ENCODE data around the gene RSL1D1.

RSL1D1 gene

DNA sequence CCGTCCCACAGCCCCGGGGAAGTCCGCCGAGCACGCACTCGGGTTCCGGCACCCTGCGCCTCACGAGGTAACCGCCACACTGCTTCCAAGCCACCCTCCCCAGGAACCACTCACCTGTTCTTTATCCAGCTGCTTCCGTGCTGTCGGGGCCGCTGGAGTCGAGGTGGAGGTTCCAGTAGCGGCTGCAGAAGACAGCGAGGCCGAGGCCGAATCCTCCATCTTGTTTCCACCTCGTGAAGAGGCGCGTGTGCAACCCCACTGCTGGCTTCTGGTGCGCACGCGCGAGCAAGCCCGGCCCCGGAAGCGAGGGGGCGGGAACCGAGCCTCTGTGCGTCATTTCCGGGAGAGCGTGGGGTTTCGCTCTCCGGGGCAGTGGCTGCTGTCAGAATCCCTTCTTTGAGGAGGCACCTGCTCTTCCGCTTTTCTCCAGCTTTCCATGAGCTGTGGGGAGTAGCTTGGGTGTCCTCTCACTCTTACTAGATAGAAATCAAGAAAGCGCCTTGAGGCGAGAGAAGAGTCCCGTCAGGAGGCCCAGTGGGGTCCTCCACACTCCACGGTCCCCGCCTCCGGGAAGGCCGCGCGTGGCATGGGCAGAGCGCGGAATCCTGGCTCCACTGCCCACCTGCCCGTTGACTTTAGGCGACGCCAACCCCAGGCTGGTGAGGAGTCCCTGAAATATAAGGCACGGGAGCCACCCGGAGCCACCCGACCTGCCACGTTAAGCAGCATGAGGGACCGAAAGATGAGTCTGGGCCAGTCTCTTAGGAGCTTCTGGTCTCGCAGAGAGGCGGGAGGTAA lies at the start of gene RSL1D1:
TSS of gene RSL1D1 (minus strand) at position 249 of the 798 bp plus-strand sequence. CDS start at position 219, 30 bp downstream.
- DNase-seq (ENCODE audit: low spot score): peak; percentile 100

DNA sequence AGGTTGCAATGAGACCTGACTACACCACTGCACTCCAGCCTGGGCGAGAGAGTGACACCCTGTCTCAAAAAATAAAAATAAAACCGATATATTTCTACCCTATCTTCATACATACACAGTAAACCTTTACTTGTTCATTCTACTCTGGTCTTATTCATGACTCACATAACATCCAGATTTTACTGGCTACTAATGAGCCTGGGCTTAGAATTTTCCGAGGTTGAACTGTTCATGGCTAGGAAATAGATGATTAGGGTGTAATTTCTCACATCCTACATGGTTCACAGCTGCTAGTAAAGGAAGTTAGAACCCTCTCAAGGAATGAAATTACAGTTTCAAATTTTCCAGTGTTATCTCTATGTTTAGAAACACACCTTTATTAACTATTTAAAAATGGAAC lies 49.7 kb upstream of the RSL1D1 start:
- no peak for DNase-seq (ENCODE audit: low spot score)

DNA sequence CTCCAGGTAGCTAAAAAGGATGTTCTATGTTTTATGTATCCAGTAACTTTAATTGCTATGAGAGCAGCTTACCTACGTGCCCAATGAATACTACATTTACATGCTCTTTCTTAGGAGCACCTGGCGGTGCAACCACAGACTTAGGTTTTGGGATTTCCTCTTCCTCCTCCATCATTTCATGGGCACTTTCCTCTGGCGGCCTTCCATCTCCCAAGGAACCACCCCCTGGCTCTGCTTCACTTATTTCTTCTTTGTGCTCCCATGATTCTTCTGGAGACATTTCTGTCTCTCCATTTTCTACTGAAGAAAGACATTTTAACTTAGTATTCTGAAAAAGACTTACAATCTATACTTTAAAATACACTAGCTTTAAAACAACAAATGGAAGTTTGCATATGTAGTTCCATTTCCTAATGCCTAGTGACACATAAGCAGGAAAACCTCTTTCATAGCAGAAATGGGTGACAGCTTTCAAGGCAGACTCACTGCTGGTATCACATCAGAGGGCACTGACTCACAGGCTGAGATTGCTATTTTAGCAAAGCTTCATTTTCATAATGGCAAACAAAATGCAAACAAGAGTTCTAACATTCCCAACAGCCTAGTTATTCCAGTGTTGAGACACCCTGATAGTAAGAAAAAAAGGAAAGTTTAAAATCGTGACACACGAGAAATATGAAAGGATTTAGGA lies 45.3 kb upstream of the RSL1D1 start:
- DNase-seq (ENCODE audit: low spot score): no peak

DNA sequence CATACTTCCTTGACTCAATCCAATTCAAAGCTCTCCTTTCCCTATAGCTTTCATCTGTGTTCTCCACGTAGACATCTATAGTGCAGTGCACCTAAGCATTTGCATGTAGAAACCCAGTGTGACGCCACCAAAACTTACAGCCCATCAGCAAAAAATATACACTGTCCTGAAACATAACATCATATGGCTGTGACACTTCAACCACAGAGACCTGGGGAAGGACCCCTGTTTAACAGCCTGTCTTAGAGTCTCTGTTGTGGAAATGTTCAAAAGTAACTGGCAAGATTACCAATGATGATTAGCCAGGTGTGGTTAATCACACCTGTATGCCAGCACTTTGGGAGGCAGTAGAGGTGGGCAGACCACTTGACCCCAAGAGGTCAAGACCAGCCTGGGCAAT lies 42.2 kb upstream of the RSL1D1 start:
- no peak for DNase-seq (ENCODE audit: low spot score)

DNA sequence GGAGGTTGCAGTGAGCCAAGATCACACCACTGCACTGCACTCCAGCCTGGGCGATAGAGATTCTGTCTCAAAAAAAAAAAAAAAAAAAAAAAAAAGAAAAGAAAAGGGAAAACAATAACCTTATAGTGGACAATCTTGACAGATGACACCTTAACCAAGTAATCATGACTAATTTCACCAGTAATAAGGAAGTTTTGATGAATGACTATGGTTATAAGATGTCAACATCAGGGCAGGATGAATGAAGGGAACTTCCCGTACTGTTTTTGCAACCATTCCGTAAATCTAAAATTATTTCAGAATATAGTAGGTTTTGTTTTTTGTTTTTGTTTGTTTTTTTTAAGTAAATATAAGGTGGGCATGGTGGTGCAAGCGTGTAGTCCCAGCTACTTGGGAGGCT lies 41.4 kb upstream of the RSL1D1 start:
- DNase-seq (ENCODE audit: low spot score): no peak

DNA sequence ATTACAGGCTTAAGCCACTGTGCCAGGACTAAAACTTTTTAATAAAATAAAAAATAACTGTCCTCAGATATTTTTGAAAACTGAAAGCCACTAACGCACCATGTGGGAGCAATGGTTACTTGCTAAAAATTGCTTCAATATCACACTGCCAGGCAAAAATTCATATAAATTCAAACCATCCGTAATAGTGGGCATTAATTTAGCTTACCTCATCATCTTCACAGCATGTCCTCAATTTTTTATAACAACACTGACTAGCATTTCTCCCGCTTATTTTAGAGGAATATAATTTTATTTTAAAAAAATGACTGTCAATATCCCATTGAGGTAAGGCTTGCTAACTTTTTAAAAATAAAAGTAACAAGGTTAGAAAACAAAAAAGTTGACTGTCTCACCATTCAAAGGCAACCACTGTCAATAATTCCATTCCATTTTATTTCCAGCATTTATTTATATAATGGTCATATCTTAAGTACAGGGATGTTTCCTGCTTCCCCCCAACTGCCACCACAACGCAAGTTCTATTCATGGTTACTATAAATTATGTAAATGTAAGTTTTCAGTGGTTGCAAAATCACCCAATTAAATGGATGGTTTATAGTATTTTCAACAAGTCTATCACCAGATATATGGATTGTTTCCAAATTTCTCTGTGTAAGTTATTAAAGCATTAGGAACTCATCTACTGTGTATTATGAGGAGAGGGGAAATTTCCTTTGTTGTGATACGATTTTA lies 39.1 kb upstream of the RSL1D1 start:
- DNase-seq (ENCODE audit: low spot score): no peak

DNA sequence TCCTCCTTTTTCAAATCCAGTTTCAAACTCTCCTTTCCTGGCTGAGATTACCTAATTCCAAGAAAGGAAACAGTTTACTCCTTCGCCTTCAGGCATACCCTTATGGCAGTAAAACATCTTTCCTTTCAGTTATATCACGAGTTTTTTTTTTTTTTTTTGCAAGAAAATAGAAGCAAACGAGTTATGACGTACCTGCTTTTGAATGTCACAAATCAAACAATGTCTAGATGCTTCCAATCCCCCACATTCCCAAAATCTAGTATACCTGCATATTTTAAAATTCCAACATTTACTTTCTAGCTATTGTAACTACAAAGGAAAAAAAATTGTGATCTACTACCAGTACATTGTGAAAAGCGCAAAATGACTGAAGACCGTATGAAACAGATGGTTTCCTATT lies 35.5 kb upstream of the RSL1D1 start:
- no peak for DNase-seq (ENCODE audit: low spot score)

DNA sequence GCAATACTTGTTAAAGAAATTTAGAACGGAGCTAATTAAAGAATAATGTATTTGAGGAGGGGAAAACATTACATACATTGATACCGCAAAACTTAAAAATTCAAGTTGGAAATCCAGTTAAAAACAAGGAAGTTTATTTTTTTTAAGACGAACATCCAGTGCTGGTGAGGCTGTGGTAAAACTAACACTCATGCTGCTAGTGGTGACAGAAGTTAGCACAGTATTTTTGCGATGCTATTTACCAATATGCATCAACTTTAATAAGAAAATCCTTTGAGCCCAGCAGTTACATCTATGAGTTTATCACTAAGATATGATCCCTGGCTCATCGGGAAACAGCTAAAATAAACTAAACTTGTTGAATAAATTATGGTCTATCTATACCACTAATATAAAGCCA lies 32.7 kb upstream of the RSL1D1 start:
- no peak for DNase-seq (ENCODE audit: low spot score)

DNA sequence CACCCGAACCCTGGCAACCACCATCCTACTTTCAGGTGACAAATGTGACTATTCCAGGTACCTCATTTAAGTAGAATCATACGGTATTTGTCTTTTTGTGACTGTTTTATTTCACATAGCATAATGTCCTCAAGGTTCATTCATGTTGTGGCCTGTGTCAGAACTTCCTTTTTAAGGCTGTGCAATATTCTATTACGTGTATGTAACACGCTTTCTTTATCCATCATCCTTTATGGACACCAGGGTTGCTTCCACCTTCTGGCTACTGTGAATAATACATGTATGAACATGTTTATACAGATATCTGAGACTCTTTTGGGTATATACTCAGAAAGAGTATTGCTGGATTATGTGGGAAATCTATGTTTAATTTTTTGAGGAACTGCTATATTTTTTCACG lies 28.7 kb upstream of the RSL1D1 start:
- no peak for DNase-seq (ENCODE audit: low spot score)

DNA sequence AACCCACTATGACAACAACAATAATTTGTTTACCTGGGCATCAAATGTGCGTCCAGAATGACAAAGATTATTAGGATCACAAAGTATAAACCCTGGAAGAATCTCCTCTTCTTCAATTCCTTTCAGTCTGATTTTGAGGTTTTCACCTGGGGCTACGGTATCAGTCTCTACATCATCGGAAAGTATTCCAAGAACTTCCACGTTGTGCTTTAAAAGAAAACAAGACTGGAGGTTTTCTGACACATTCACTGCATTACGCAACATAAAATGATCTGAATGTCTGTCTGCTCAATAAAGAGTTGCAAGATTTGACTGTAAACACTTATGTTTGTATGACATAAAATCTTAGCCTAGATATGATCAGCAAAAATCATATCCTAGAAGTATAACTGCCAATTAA lies 26.0 kb upstream of the RSL1D1 start:
- no peak for DNase-seq (ENCODE audit: low spot score)

DNA sequence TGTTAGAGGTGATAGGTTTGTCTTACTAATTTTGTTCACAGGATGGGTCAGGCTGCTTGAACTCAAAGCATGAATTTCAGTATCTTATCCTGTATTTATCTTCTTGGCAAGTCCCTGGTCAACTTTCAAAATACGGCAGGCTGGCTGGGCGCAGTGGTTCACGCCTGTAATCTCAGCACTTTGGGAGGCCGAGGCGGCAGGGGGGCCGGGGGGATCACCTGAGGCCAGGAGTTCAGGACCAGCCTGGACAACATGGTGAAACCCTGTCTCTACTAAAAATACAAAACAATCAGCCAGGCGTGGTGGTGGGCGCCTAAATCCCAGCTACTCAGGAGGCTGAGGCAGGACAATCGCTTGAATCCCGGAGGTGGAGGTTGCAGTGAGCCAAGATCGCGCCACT lies 25.0 kb upstream of the RSL1D1 start:
- DNase-seq (ENCODE audit: low spot score): no peak

DNA sequence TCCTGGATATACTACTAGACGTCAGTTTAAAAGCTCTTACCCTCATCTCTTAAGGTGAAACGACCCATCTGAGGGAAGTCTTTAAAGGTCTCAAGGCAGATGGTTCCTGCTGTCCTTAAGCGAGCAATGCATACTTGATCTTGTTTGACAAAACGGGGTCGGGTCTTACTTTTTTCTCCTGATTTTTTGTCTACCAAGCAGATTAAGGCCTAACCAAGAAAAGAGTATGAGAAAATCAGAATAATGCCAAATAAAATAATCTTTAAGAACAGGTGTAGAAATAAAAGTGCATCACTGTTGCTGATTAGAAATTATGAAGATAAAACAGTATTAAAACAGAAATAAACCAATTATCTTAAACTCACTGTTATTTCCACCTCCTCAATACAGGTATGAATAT lies 24.4 kb upstream of the RSL1D1 start:
- DNase-seq (ENCODE audit: low spot score): no peak

DNA sequence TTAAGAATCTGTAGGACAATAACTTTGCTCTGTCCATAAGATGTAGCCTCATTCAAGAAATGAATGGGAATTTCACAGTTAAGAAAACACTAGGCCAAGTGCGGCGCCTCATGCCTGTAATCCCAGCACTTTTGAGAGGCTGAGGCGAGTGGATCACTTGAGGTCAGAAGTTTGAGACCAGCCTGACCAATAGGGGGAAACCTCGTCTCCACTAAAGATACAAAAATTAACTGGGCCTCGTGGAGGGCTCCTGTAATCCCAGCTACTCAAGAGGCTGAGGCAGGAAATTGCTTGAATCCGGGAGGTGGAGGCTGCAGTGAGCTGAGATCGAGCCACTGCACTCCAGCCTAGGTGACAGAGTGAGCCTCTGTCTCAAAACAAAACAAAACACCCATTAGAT lies 19.9 kb upstream of the RSL1D1 start:
- no peak for DNase-seq (ENCODE audit: low spot score)

DNA sequence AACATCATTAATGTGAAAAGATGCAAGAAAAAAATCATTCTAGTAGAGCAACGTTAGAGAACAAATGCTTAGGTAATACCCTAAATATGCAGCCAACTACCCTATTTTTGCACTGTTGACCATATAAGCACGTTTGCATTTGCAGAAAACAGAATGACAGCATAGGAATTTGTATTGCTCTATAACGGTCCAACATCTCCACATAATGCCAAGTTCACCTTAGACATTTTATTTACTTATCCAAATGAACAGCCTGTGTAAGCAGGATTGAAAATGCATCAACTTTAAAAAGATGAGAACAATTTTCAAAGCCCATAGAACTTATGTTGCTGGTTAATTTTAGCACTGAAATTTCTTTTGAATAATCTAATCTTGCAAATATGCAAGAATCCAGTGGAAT lies 19.1 kb upstream of the RSL1D1 start:
- DNase-seq (ENCODE audit: low spot score): no peak

DNA sequence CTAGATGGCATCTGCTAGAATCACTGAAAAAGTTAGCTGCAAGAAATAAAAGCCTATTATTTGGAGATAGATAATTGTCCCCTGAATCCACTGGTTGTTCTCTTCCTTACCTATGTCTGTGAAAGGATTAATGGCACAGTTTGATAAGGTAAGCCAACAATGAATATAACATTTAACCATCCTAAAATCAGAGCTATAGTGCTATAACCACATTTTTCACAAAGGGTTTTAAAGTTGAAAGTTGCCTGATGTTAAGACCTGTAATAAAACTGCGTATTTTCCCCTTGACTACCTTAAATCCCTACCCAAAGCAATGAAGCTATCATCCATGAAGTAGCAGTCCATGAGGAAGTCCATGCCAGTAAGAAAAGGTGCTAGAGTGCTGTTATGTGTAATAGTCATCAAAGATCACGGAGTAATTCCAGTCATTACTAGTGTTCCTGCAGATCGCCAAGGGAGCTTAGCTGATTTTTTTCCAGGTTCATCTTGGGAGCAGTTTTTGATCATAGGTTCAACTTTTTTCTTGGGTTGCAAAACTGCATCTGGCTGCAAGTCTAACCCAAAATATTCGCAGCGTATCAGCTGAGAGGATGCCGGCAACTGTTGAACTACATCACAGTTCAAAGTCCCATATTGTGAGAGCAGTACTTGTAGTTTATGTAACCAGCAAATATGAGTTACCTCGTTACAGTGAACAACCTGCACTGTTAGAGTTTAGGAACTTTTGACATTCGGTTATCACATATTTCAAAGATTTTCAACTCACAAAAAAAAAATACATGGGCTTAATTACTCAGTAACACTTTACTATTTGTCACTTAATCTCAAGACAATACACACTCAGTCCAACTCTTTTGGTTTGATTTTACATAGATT lies 18.2 kb upstream of the RSL1D1 start:
- no peak for DNase-seq (ENCODE audit: low spot score)

DNA sequence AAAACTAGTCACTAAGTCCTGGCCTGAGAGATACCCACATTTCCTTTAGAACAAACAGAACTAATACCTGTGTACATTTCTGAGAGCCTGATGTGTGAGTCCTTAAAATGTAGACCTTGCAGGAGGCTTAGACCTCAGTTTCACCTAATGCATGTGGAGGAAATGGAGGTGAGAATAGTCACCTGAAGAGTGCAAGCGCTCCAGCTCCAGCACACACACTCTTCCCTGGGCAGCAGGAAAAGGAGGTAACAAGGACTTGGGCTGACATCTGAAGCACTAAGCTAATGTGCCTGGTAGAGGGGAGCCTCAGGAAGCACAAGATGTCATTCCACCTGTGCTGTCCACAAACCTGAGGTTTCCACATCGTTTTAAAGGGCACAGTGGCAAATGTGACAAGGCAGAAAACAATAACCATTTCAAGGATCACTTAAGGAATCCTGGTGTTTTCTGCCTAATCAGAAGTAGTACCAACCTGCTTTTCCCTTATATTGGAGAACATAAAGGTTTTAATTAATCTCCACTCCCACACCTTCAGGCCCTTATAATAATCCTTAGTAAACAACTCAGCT lies 17.2 kb upstream of the RSL1D1 start:
- no peak for DNase-seq (ENCODE audit: low spot score)

DNA sequence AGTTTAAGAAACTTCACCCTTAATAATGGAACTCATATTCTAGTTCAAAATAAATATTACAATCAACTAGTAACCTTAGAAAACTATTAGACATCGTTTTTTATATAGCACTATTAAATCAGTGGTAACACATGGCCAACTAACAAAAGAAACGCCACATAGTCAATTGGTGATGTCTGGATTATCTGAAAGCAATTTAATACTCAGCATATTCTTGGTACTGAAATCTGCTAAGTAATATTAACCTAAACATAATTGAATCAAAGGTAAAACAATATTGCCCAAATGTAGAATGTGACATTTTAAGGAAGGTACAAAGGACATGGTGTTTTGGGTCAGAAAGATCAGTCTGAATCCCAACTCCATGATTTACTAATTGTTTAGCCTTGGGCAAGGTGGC lies 11.1 kb upstream of the RSL1D1 start:
- DNase-seq (ENCODE audit: low spot score): no peak

DNA sequence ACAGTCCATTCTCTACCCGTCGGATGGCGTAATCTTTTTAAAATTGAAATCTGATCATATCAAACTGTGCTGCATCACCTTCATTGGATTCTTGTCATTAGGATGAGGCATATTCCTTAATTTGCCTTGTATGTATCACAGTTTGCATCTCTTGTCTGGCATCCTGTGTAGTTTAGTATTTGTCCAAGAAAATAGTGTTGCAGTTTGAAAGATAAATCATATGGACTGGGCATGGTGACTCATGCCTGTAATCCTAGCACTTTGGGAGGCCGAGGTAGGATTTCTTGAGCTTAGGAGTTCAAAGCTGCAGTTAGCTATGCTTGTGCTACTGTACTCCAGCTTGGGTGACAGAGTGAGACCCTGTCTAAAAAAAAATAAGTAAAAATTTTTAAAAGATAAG lies 5.8 kb upstream of the RSL1D1 start:
- DNase-seq (ENCODE audit: low spot score): no peak

DNA sequence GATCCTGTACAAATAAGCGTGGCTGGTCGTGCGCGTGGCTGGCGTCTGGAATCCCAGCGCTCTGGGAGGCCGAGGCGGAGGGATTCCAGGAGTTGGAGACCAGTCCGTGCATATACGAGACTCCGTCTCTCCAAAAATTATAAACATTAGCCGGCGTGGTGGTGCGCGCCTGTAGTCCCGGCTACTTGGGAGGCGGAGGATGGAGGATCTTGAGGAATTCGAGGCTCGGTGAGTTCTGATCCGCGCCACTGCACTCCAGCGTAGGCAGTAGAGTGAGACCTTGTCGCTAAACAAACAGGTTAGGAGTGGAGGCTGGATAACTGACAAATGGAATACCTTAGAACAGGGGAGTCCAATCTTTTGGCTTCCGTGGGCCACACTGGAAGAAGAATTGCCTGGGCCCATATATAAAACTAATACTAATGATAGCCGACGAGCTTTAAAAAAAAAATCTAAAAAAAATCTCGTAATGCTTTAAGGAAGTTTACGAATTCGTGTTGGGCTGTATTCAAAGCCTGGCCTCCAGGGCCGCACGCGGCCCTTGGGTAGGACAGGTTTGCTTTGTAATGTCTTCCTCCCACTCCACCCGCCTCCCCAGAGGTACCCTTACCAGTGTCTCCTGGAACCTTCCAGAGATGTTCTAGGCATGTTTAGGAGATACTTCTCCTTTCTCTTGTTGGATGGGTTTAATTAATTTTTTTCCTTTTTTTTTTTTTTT lies 909 bp upstream of the RSL1D1 start:
- no peak for DNase-seq (ENCODE audit: low spot score)

DNA sequence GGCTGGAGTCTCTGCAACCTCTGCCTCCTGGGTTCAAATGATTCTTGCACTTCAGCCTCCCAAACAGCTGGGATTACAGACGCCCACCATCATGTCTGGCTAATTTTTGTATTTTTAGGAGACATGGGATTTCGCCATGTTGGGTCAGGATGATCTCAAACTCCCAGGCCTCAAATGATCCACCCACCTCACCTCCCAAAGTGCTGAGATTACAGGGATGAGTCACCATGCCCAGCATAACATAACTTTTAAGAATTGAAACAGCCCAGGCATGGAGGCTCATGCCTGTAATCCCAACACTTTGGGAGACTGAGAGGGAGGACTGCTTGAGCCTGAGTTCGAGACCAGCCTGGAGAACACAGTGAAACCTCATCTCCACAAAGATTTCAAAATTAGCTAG lies 2.5 kb downstream of the RSL1D1 start:
- DNase-seq (ENCODE audit: low spot score): no peak

DNA sequence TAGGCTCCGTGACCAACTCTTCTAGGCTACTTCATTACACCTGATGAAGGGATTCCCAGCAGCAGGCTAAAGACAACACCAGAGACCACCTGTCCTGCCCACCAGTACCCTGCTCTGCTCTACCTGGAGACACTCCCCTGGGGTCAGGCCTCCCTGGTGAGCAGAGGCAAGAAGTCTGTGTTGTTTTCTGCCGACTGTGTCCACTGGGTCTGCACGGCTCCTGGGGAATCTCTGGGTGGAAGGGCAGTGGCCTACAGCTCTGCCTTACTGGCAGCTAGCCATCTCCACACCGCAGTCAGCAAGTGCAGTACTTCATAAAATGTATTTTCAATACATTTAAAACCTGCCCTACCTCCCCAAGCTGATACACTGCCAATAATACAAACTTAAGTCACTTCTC lies 6.8 kb downstream of the RSL1D1 start:
- DNase-seq (ENCODE audit: low spot score): no peak

Data from iPS-NIHi11 (cell line).